Endothelial cell of umbilical vein (primary cell): ENCODE data around the gene IRS4. TPM values are rescaled to one million over a fixed set of nuclear protein-coding genes. Genes with fewer than 3 reads are reported as not detected.
A peak's percentile ranks its signal among the peaks of the same experiment; 100 is the strongest.

Experiments
- BruUV-seq: library from RNA; stranded (reverse); fragments of 400-500 nt; replicated peaks from 2 replicates; lab custom pipeline; 2021; lab: Mats Ljungman, UMichigan
- CTCF ChIA-PET: fragments of 300-600, 350-600 bp; sonication (Branson Sonifier 250); formaldehyde crosslinking; loops from one replicate; lab custom pipeline; 2021; ENCODE audit warnings: antibody characterized with exemption, inconsistent platforms; lab: Charles Lee
- POLR2A ChIA-PET: fragments of 300-600, 350-600 bp; sonication (Branson Sonifier 250); formaldehyde crosslinking; loops from one replicate; lab custom pipeline; 2021; ENCODE audit warnings: antibody characterized with exemption, inconsistent platforms; lab: Charles Lee
- DNase-seq: peaks from one replicate; pipeline ENCODE4 v3.0.0-alpha.2; 2011; ENCODE audit warnings: low read depth, low spot score
- FAIRE-seq: peaks from 2 replicates; lab custom pipeline; 2011; peaks lifted over from hg19 to GRCh38; lab: Jason Lieb, UNC
- H2AFZ ChIP-seq: 2 replicates; pipeline ENCODE4 v1.6.0; 2012; ENCODE audit warnings: low read depth, low read length, control low read depth, inconsistent platforms
- H3K27ac ChIP-seq: 2 replicates; pipeline ENCODE4 v1.5.1; 2011; ENCODE audit warnings: low read depth, mild to moderate bottlenecking, control low read depth, low read length, moderate library complexity; ENCODE audit not compliant: insufficient read depth
- H3K27me3 ChIP-seq, 2 experiments: 2 replicates each; pipeline versions ENCODE4 v1.6.0 to v1.6.1; 2011; ENCODE audit warnings: low read length in 2 of 2, mixed read lengths in 1 of 2; ENCODE audit not compliant: control insufficient read depth in 2 of 2, insufficient read depth in 2 of 2
- H3K36me3 ChIP-seq, 2 experiments: 2 replicates in 1 of 2; 3 replicates in 1 of 2; pipeline ENCODE4 v1.5.1; 2011; ENCODE audit warnings: low read length in 2 of 2, mild to moderate bottlenecking in 1 of 2, moderate library complexity in 1 of 2; ENCODE audit not compliant: control insufficient read depth in 2 of 2, insufficient read depth in 2 of 2; ENCODE audit errors: extremely low read depth in 1 of 2
- H3K4me1 ChIP-seq: 3 replicates; pipeline ENCODE4 v1.5.1; 2011; ENCODE audit warnings: mild to moderate bottlenecking, low read length; ENCODE audit not compliant: control insufficient read depth, insufficient read depth; ENCODE audit errors: extremely low read depth
- H3K4me2 ChIP-seq: 2 replicates; pipeline ENCODE4 v1.6.1; 2011; ENCODE audit warnings: low read length, control low read depth, mixed read lengths; ENCODE audit not compliant: insufficient read depth
- H3K4me3 ChIP-seq, 3 experiments: fragments of 200-600 bp in 1 of 3; sonication (generic), shearing (Covaris generic) in 1 of 3; replicated peaks in 1 of 3; 2 replicates each; pipeline ENCODE4 v1.5.1; 2011 to 2016; ENCODE audit warnings: control low read depth in 3 of 3, low read length in 3 of 3, mild to moderate bottlenecking in 2 of 3, inconsistent platforms in 1 of 3, low read depth in 1 of 3, moderate library complexity in 1 of 3; ENCODE audit not compliant: insufficient read depth in 1 of 3
- H3K79me2 ChIP-seq: 2 replicates; pipeline ENCODE4 v1.6.0; 2012; ENCODE audit warnings: low read length, inconsistent platforms; ENCODE audit not compliant: control insufficient read depth, insufficient read depth
- H3K9ac ChIP-seq: replicated peaks from 2 replicates; pipeline ENCODE3; 2011; ENCODE audit warnings: low read length, control low read depth; ENCODE audit not compliant: insufficient read depth; ENCODE audit errors: extremely low read depth
- H3K9me1 ChIP-seq: replicated peaks from 3 replicates; pipeline ENCODE4 v1.6.0; 2011; ENCODE audit warnings: mild to moderate bottlenecking, low read length; ENCODE audit not compliant: control insufficient read depth, insufficient read depth; ENCODE audit errors: extremely low read depth
- H3K9me3 ChIP-seq: replicated peaks from 2 replicates; pipeline ENCODE4 v1.5.1; 2012; ENCODE audit warnings: low read length, inconsistent platforms; ENCODE audit not compliant: control insufficient read depth, insufficient read depth
- H4K20me1 ChIP-seq: replicated peaks from 2 replicates; pipeline ENCODE3; 2011; ENCODE audit warnings: mild to moderate bottlenecking, low read length; ENCODE audit not compliant: control insufficient read depth, insufficient read depth; ENCODE audit errors: extremely low read depth
- EZH2 ChIP-seq: IDR thresholded peaks from 2 replicates; pipeline ENCODE4 v1.6.1; 2012; ENCODE audit warnings: borderline replicate concordance, low read depth, mild to moderate bottlenecking, moderate library complexity, low read length, inconsistent platforms; ENCODE audit not compliant: severe bottlenecking
- MYC ChIP-seq: IDR thresholded peaks from one replicate; pipeline ENCODE4 v1.6.1; 2011; ENCODE audit warnings: mild to moderate bottlenecking, low read depth, low read length
- dilution Hi-C: fragments of 300-500 bp; cut with MboI; formaldehyde crosslinking; loops from one replicate; pipeline ENCODE4 v1.15.0; 2019; ENCODE audit warnings: low sequenced_read_pairs; ENCODE audit not compliant: extremely low pct_ligation_motif_present
- intact Hi-C: fragments of 100-400 bp; cut with micrococcal nuclease; formaldehyde crosslinking; loops from one replicate; pipeline ENCODE4 v1.10.0; 2022
- polyA plus RNA-seq, 4 experiments: library from polyadenylated mRNA; depleted of rRNA in 3 of 4; stranded (reverse) in 3 of 4; unstranded in 1 of 4; fragments of >200 nt; gene quantifications; 2 replicates each; pipeline versions ENCODE4 v1.2.1 to v1.2.3, GENCODE V29; 2011 to 2012; ENCODE audit warnings: missing spikeins in 1 of 4
- total RNA-seq: library from RNA; stranded (reverse); gene quantifications from 2 replicates; pipeline ENCODE4 v1.2.3, GENCODE V29; 2021
- TF ChIP-seq, protein P1 (sequence below): IDR thresholded peaks from 2 replicates; pipeline ENCODE4 v1.6.1; 2011; ENCODE audit not compliant: insufficient read depth, insufficient read length
- TF ChIP-seq, protein P2 (sequence below), 2 donors: IDR thresholded peaks; 1 replicate in 1 of 2; 2 replicates in 1 of 2; pipeline ENCODE4 v1.5.1; 2011; ENCODE audit warnings: low read length in 2 of 2, mild to moderate bottlenecking in 2 of 2, moderate library complexity in 2 of 2, control low read depth in 1 of 2, inconsistent platforms in 1 of 2, low read depth in 1 of 2; ENCODE audit not compliant: insufficient read depth in 1 of 2; ENCODE audit errors: extremely low read depth in 1 of 2

The IRS4 gene
- total and polyA plus RNA-seq, 2 donors (not counting 3 experiments of a cell fraction or from before 2014, with no cell fraction given), result 0.03 TPM; not detected in 1

DNA sequence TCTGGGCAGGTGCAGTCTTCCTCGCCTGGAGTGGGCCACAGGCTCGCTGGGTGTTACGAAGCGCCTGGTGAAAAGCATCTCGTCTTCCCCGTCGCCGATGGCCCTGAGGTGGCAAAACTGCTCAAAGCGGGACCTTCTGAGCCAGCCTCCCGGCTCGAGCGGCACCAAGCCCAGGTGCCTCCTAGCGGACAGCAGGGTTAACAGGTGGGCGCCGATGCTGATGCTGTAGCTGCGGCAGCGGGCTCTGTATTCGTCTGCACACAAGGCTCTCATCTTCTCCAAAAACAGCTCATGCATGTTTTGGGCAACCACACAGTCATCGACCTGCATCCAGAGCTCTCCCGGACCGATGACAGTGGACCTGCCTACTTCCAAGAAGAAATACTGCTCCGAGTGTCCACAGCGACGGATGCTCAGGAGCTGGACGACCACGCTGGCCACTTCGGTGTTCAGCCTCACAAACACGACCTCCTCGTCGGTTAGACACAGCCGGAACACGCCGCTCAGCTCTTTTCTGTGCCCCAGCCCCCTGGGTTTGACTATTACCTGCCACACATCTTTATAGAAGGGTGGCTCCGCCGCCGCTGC is 1.2 kb downstream of the IRS4 start:
- Histone ChIP-seq H4K20me1 (no peaks in the 10 kb centered on the region), H3K4me1 (peaks cover 4% of the 10 kb centered on the region), H3K4me3 (peak overlapping the region in 1 of 3 experiments; percentile 48), H3K9me1 (no peaks in the 10 kb centered on the region), H3K79me2 (no peaks in the 10 kb centered on the region), H3K27ac (no peak overlapping the region), H3K36me3 (no peaks in the 10 kb centered on the region), H3K9ac (no peak overlapping the region), H3K9me3 (no peaks in the 10 kb centered on the region), H2AFZ (no peak overlapping the region), H3K4me2 (peak overlapping the region; percentile 64), H3K27me3 (peaks cover 49 to 72% of the 10 kb centered on the region in 2 experiments)
- BruUV-seq, result no TSS peak
- ChIA-PET CTCF (interaction anchor here (1.5 kb wide), 1 partner anchor 12 kb away, joined by 4 read pairs; no protein-coding TSS in a partner anchor), POLR2A (no interaction called here)
- TF ChIP-seq MYC, result no peak
- TF ChIP-seq, protein P1, sequence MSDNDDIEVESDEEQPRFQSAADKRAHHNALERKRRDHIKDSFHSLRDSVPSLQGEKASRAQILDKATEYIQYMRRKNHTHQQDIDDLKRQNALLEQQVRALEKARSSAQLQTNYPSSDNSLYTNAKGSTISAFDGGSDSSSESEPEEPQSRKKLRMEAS, result no peak
- TF ChIP-seq EZH2, result peak; percentile 63
- TF ChIP-seq, protein P2, sequence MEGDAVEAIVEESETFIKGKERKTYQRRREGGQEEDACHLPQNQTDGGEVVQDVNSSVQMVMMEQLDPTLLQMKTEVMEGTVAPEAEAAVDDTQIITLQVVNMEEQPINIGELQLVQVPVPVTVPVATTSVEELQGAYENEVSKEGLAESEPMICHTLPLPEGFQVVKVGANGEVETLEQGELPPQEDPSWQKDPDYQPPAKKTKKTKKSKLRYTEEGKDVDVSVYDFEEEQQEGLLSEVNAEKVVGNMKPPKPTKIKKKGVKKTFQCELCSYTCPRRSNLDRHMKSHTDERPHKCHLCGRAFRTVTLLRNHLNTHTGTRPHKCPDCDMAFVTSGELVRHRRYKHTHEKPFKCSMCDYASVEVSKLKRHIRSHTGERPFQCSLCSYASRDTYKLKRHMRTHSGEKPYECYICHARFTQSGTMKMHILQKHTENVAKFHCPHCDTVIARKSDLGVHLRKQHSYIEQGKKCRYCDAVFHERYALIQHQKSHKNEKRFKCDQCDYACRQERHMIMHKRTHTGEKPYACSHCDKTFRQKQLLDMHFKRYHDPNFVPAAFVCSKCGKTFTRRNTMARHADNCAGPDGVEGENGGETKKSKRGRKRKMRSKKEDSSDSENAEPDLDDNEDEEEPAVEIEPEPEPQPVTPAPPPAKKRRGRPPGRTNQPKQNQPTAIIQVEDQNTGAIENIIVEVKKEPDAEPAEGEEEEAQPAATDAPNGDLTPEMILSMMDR (IDR thresholded peaks at IDR 0.05; ENCODE audit: extremely low read depth in 1 of 2, insufficient read depth in 1 of 2, low read depth in 1 of 2, low read length in 2 of 2), result no peak
- no peak for FAIRE-seq
- dilution Hi-C loops, result no loop called here
- DNase-seq, result peak; percentile 1
- intact Hi-C loops, result loop anchor here (5.0 kb wide), 1 partner anchor 967 kb away; no protein-coding TSS in a partner anchor
